HG02852 (cell line): ENCODE data around the gene GRIK4.
"Not testable (repeated sequence)": the region's sequence is repeated elsewhere in the genome, so short reads cannot be mapped to it uniquely, and the experiment has no call there.

Source experiments
- ATAC-seq: cut with Tn5 transposase; IDR thresholded peaks from one replicate; pipeline ENCODE4 v1.9.1; 2021; ENCODE audit warnings: mild to moderate bottlenecking, moderate library complexity; ENCODE audit not compliant: unreplicated experiment

GRIK4 gene

DNA sequence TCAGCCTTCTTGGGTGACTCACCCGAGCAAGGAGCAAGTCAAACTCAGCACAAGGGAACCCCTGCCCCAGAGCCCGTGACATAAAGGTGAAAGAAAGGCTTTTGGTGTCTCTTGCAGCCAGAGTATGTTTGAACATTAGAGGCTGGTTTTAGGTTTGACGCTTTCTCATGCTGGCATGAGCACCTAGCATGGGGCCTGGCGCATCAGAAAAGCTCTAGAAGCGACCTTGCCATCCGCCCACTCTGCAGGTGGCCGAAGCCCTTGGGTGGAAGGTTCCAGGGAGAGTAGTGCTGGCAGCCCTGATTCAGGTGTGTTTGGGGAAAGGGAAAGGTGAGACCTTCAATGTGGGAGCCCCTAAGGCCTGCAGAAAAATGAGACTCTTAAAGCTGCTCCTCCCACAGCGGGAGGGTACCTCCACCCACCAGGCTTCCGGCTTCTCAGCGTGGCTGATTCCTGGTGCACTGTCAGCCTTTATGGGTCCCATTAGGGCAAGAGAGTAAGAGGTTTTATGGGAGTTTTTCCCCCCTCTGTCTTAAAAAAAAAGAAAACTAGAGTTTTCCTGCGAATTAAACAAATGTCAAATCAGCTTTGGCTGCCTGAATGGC is 88.4 kb downstream of the GRIK4 start:
- ATAC-seq = no peak

DNA sequence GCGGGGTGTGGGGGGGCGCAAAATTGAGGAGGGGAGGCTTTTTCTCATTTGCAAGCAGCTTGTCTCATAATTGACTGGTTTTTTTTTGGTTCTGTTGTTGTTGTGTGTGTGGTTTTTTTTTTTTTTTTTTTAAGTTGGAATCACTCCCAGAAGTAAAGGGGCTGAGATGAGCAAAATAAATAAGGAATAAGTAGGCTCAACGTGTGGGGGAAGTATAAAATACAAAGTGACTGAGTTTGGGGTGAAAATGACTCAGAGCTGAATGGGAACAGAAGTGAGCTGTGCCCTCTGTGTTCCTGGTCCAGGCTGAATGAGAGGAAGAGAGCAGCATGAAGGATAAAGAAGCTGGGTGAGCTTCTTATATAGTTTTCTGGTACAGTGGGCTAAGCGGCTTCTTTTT is 90.0 kb downstream of the GRIK4 start:
- no peak for ATAC-seq

- no peak for ATAC-seq
These were observed 91.5 kb downstream of the GRIK4 start for GRCh38 chr11:120603071-120603470.

DNA sequence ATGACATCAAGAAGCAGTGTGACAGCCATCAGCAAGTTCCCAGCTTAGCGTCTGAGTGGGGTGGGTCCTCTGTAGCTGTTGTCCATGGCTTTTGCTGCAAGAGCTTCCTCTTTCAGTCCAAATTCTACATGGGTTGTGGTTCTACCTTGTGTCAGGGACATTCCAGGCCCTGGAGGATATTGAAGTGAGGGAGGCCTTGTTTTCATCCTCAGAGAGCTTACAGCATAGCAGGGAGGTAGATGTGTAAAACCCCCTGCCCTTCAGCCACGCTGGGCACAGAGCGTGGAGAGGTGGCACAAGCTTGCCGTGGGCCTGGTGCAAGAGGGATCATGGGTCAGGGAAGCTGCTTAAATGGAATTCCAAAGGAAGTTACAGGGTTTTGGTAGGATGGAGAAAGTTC is 93.9 kb downstream of the GRIK4 start:
- ATAC-seq = no peak

DNA sequence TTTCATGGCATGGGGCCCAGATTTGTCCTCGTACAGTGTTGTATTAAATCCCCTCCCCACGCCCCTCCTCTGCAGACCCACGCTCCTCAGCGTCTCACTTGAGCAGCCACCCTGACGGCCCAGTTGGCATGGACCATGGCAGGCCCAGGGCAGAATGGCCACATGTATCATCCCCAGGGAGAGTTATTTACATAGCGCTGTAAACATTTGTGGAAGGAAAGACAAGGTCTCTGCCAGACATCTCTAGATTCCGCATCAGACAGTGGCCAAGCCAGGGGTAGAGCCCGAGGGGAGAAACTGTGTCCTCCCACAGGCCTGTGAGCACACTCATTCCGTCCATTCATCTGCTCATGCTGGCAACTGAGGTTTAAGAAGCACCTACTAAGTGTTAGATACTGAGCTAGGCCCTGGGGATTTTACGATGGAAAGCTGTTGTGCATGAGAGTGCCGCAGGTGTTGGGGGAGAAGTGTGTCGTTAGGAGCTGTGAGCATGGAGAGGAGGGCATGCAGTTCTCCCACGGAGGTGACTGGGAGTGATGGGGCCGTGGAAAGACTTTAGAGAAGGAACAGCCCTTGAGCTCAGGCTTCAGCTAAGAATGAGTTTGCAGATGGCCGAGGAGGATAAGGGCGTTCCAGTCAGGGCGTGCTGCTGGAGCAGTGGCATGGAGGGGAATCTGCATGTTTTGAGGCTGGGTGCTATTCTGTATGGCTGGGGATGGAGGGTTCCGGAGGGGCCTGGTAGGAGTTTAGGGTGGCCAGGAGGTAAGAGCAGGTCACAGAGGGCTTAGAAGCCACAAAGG is 94.9 kb downstream of the GRIK4 start:
- ATAC-seq = no peak

DNA sequence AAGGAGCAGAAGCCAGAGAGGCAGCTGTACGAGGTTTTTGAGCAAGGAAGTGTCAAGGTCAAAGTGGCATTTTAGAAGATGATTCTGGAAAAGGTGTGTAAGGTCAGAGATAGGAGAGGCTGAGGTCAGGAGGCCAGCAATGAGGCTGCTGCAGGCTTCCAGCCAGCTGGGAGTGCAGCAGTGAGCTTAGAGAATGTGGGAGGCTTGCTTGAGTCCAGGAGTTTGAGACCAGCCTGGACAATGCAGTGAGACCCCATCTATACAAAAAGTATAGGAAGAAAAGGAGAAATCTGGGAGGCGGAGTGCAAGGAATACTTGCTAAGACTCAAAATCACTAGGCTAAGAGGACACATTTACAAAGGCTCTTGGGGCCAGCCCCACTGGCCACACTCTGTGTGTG is 96.5 kb downstream of the GRIK4 start:
- no peak for ATAC-seq

DNA sequence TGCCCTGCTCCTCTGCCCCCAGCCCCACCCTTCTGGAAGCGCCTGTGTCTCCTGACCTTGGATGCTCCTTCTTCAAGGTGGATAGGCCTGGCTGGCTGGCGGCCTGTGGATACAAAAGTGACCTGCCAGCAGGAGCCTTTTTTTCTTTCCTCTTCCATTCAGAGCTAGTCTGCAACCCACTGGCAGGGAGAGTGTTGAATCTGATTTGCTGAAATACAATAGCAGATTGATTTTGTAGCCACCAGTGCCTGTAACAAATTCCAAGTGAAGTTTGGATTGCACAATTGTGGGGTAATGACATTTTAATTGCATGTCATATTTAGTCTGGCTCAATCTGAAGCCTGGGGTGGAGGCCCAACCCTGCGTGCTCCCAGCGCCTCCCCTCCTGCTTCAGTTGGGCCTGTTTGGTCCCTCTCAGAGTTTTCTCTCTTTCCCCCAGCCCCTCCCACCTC is 97.2 kb downstream of the GRIK4 start:
- no peak for ATAC-seq

- no peak for ATAC-seq
These were observed 98.6 kb downstream of the GRIK4 start for GRCh38 chr11:120610111-120610510.

DNA sequence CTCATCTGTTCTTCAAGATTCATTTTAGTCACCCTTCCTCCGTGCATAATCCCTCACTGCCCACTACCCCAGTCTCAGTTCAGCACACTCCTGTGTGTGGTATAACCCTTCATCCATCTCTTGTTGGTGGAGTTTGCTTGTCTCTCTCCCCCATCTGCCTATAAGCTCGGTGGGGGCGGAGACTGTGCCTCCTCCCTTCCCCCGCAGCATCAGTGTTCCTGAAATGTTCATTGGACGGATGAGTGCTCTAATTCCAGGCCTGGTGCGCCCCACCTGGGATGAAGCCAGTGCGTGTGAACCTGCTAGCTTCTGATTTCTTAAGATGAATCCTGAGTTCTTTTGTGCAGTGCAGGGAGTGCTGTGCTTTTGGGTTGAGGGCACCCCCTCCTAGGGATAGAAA is 100.0 kb downstream of the GRIK4 start:
- no peak for ATAC-seq

DNA sequence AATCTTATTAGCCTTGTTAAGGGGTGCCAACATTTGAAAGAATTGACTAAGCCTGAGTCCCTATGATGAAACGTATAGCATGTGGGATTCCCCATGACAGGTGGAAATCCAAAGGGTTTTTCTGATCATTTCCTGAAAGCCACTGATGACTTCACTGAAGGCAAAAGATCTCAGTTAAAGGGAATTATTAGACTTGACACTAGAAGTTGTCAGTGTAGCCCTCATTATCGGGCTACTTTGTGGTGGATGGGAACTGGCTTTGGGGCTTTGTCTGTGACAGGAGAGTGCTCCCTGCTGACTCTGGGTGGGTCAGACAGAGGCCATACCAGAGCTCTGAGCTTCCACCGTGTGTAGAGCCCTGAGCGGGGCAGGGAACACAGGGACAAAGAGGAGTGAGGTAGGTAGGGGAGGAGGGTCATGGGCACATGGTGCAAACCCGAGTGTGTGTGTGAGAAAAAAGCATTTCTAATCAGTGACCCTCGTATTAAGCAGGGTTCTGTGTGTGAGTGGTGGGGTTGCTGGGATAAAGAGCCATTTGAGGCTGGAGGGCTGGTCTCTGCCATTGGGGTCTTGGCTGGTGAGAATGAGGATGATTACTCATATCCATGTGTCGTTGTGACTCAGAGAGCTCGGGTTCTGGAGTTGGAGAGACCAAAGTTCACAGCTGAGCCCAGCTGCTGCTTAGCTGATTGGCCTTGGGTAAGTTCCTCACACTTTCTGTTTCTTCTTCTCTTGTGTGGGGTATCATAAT is 101.1 kb downstream of the GRIK4 start:
- peak; percentile 90 for ATAC-seq

- peak; percentile 54 for ATAC-seq
These were observed 102.0 kb downstream of the GRIK4 start for GRCh38 chr11:120613264-120614226.

DNA sequence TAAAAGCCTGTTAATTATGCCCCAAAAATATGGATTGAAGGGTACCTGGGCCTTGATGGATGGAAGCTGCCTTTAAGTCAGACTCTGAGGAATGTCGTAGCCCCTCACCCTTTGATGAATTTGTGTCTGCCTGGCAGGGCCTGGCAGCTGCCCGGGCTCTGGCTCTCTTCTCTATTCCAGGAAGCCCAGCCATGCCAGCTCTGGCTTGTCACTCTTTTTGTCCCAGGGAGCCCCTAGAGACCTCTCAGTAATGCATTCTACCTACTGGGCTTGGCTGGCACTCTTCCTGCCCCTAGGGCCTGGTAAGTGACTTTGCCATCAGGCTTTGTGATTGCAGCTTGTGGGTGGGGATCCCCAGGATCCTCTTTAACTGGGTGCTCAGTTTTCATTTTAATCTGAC is 103.8 kb downstream of the GRIK4 start:
- no peak for ATAC-seq

DNA sequence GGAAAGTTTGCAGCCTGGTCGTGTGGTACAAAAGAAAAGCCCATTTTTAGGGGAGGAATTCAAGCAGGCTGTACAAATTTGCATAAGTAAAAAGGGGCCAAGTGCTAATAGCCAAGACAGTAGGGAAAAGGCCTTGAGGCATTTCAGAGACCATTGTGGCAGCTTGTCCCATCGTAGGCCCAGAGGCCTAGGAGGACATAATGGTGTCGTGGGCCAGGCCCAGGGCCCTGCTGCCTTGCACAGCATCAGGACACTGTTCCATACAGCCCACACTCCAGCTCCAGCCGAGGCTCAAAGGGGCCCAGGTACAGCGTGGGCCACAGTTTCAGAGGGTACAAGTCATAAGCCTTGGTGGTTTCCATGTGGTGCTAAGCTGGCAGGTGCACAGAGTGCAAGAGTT is 106.9 kb downstream of the GRIK4 start:
- no peak for ATAC-seq

DNA sequence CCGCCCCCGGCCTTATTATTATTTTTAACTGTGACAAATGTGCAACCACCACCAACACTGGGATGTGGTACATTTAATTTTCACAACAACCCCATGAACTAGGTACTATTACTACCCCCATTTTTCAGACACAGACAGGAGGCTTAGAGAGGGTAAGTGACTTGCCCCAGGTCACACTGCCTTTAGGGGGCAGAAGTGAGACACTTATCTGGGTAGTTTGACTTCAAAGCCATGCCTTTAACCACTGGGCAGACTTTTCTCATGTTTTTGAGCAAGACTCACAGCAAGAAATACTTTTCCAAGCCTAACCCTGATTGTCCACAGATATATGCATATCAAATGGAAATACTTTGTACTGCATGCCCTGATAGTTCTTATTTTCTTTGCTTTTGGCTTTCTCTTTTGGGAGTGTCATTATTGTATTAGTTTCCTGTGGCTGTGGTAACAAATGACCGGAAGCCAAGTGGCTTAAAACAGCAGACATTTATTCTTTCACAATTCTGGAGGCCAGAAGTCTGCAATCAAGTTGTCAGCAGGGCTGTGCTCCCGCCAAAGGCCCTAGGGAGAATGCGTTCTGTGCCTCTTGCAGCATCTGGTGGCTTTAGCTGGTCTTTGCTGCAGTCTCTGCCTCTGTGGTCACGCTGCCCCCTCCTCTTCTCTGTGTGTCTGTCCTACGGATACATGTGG is 110.8 kb downstream of the GRIK4 start:
- ATAC-seq = no peak

- not testable (repeated sequence) for ATAC-seq
These were observed 113.4 kb downstream of the GRIK4 start for GRCh38 chr11:120624992-120625391.

GRCh38 chr11:120625565-120625964 is 114.0 kb downstream of the GRIK4 start:
- ATAC-seq = no peak

DNA sequence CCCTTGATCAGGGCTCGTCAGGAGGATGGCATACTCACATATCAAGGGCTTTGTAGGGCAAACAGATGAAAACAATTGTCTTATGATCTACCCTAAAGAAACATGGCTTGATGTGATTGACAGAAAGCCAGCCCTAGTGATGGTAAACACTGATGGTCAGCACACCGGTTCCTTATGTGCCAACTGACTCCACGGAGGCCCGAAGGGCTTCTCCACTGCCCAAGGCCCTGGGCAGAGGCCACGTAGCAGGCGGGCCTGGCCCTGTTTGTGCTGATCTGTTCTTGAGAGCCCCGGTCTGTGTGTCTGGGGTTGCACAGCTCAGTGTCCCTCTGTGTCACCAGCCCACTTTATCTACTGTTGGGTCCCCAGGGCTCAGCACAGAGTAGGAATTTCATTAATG is 115.2 kb downstream of the GRIK4 start:
- no peak for ATAC-seq

DNA sequence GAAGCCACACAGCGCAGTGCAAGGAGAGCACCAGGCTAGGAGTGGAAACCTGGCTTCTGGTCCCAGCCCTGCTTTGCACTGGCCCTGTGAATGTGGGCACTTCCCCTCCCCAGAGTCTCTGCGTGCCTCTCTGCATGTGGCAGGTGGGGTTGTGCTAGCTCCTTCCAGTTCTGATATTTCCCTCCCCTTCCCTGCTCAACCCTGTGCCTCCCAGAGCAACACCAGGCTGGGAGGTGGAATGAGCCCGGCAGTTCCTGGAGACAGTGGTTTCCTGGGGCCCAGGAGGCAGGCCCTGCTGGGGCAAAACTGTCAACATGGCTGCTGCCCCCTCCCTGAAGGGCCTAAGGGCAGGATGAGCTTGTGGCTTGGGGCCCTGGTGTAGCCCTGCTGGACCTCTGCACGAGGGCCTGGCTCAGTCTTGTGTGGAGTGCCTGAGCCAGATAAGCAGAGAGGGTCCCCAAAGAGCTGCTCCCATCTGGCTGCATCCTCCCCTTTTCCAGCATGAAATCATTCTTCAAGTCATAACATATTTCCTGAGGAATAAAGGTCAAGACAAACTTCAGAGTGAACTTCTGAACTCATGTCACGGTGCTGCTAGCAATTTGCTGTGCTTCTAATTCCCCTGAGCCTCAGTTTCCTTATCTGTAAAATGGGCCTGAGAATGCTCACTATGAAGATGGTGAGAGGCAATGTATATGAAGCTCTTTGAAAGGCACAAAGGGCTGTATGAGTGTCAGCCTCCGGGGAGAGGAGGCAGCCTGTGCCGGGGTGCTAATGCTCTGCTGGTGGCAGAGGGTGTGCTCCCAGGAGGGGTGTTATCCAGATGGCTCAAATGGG is 116.0 kb downstream of the GRIK4 start:
- no peak for ATAC-seq

DNA sequence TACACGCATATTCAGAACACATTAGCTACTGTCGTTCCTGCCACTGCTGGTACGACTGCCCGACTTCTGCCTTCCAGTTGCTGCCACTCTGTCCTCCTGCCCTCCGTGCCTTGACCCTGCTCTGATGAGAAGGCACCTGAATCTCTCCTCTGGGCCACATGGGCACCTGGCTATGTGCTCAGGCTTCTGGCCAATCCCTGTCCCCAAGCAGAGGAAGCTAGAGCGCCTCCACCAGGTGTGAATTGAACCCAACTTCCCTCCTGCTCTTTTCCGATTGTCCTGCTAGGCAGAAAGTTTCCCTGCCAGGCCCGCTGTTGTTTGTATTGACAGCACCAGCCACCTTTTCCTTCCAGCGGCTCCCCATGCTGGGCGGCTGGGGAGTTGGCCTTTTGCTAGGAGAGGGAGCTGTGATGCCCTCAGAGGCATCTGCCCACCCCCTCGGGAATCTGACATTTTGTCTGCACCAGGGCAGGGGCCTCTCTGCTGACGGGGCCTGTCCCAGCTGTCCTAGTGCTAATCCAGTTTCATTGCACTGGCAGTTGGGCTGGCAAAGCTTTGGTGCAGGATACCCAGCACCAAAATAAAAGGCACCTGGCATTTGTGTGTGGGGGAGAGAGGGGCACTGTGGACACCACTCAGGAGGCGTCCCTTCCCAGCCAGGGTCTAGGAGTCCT is 118.0 kb downstream of the GRIK4 start:
- ATAC-seq = no peak
